SK-N-MC (cell line): ENCODE measurements around the gene ATP5ME.

Experiments used
- EZH2 ChIP-seq: fragments of 200-600 bp; sonication (generic); IDR thresholded peaks from one replicate; pipeline ENCODE4 v1.6.1; 2017; ENCODE audit warnings: antibody characterized with exemption
- FOXP2 ChIP-seq: optimal IDR thresholded peaks from 2 replicates; pipeline ENCODE3; 2011; ENCODE audit warnings: mild to moderate bottlenecking, moderate library complexity; ENCODE audit not compliant: insufficient read depth; ENCODE audit errors: extremely low read length, control extremely low read depth
- POLR2AphosphoS5 ChIP-seq: IDR thresholded peaks from 2 replicates; pipeline ENCODE4 v1.6.1; 2012; ENCODE audit warnings: mild to moderate bottlenecking, low read depth, low read length, borderline replicate concordance

DNA sequence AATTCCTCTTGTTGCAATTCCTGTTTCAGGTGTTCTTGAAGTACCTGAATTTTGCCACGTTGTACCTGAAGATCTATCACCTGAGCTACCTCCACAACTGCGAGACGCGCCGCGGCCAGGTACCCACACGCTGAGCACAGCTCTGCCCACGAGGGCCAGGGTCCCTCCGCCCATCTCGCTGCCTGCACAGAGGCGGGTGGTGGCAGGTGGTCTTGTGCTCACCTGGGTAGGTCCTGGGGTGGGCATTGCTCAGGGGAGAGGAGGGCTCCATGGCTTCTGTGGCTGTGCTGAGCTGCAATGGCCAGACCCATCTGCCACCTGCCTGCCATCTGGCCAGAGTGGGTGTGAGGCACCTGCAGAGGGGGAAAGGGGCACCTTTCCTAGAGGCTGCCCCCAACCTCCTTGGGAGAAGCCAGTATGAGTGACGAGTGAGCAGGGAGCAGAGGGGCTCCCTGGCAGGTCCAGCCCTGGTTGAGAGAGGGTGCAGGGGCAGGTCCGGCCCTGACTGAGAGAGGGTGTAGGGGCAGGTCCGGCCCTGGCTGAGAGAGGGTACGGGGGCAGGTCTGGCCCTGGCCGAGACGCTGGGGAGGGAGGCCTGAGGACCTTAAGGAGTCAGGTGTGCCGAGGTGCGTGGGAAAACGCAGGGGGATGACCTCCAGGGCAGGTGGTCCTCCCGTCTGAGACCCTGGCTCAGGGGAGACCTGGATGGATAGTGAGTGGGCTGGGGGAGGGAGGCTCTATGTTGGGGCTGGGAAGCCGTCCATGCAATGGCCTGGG lies 38.0 kb downstream of the ATP5ME start:
- no peak for TF ChIP-seq POLR2AphosphoS5
- TF ChIP-seq EZH2: no peak
- TF ChIP-seq FOXP2: no peak
